Neuronal stem cell (in vitro differentiated cells): ENCODE data around the gene IFT88.

Experiments used
- DNase-seq: peaks from one replicate; pipeline ENCODE4 v3.0.0-alpha.2; 2013; ENCODE audit warnings: low spot score
- H2AFZ ChIP-seq: one replicate; pipeline ENCODE4 v1.6.1; 2013; ENCODE audit warnings: mild to moderate bottlenecking, low read length, inconsistent platforms
- H2AK5ac ChIP-seq: 2 replicates; pipeline ENCODE4 v1.6.1; 2013; ENCODE audit warnings: low read depth, mild to moderate bottlenecking, inconsistent platforms, low read length, moderate library complexity, mixed read lengths
- H2BK120ac ChIP-seq: 2 replicates; pipeline ENCODE4 v1.6.1; 2013; ENCODE audit warnings: low read depth, mild to moderate bottlenecking, inconsistent platforms, low read length, moderate library complexity, mixed read lengths
- H2BK12ac ChIP-seq: one replicate; pipeline ENCODE4 v1.6.1; 2013; ENCODE audit warnings: low read length, inconsistent platforms
- H2BK15ac ChIP-seq: 2 replicates; pipeline ENCODE4 v1.6.1; 2013; ENCODE audit warnings: mild to moderate bottlenecking, low read length, inconsistent platforms, mixed read lengths
- H2BK5ac ChIP-seq: one replicate; pipeline ENCODE4 v1.6.1; 2013; ENCODE audit warnings: inconsistent platforms, mild to moderate bottlenecking, low read length, moderate library complexity
- H3K14ac ChIP-seq: one replicate; pipeline ENCODE4 v1.6.1; 2013; ENCODE audit warnings: low read length, inconsistent platforms
- H3K18ac ChIP-seq: 2 replicates; pipeline ENCODE4 v1.6.1; 2013; ENCODE audit warnings: low read length, inconsistent platforms
- H3K23ac ChIP-seq: 2 replicates; pipeline ENCODE4 v1.6.1; 2013; ENCODE audit warnings: low read depth, mild to moderate bottlenecking, mixed read lengths, low read length, inconsistent platforms; ENCODE audit not compliant: poor library complexity
- H3K27ac ChIP-seq: replicated peaks from 3 replicates; pipeline ENCODE4 v1.5.1; 2013; ENCODE audit warnings: low read length, inconsistent platforms
- H3K27me3 ChIP-seq, 3 experiments: 2 replicates each; pipeline ENCODE4 v1.6.1; 2013; ENCODE audit warnings: low read length in 3 of 3, mild to moderate bottlenecking in 2 of 3, inconsistent platforms in 1 of 3, low read depth in 1 of 3, mixed read lengths in 1 of 3, moderate library complexity in 1 of 3; ENCODE audit not compliant: control insufficient read depth in 3 of 3, insufficient read depth in 3 of 3
- H3K36me3 ChIP-seq, 2 donors: replicated peaks in 1 of 2; 2 replicates each; pipeline ENCODE4 v1.6.1; 2013; ENCODE audit warnings: low read length in 2 of 2; ENCODE audit not compliant: control insufficient read depth in 2 of 2, insufficient read depth in 2 of 2
- H3K4ac ChIP-seq: 2 replicates; pipeline ENCODE4 v1.6.1; 2013; ENCODE audit warnings: inconsistent platforms, mild to moderate bottlenecking, low read length, moderate library complexity
- H3K4me1 ChIP-seq, 2 donors: 1 replicate in 1 of 2; 2 replicates in 1 of 2; pipeline ENCODE4 v1.6.1; 2013; ENCODE audit warnings: low read length in 2 of 2, low read depth in 1 of 2; ENCODE audit not compliant: control insufficient read depth in 2 of 2, insufficient read depth in 1 of 2
- H3K4me2 ChIP-seq: one replicate; pipeline ENCODE4 v1.6.1; 2013; ENCODE audit warnings: mild to moderate bottlenecking, low read length, inconsistent platforms; ENCODE audit not compliant: insufficient read depth, poor library complexity, severe bottlenecking
- H3K4me3 ChIP-seq, 2 donors: 2 replicates each; pipeline ENCODE4 v1.5.1; 2013; ENCODE audit warnings: low read length in 2 of 2, mild to moderate bottlenecking in 2 of 2, inconsistent platforms in 1 of 2, moderate library complexity in 1 of 2
- H3K79me1 ChIP-seq: one replicate; pipeline ENCODE4 v1.6.1; 2013; ENCODE audit warnings: low read depth, mild to moderate bottlenecking, inconsistent platforms, low read length, moderate library complexity
- H3K9ac ChIP-seq: one replicate; pipeline ENCODE4 v1.6.1; 2013; ENCODE audit warnings: mild to moderate bottlenecking, low read depth, low read length, inconsistent platforms; ENCODE audit not compliant: poor library complexity
- H3K9me3 ChIP-seq, 2 donors: replicated peaks in 1 of 2; 2 replicates each; pipeline versions ENCODE3 to v1.6.1; 2013; ENCODE audit warnings: low read length in 2 of 2, mild to moderate bottlenecking in 2 of 2, inconsistent platforms in 1 of 2, low read depth in 1 of 2, mixed read lengths in 1 of 2, moderate library complexity in 1 of 2; ENCODE audit not compliant: control insufficient read depth in 2 of 2, insufficient read depth in 1 of 2
- H4K8ac ChIP-seq: one replicate; pipeline ENCODE4 v1.6.1; 2013; ENCODE audit warnings: low read depth, mild to moderate bottlenecking, inconsistent platforms, low read length, moderate library complexity
- H4K91ac ChIP-seq: one replicate; pipeline ENCODE4 v1.6.1; 2013; ENCODE audit warnings: low read length, low read depth, mild to moderate bottlenecking, inconsistent platforms; ENCODE audit not compliant: poor library complexity
- WGBS, 2 donors: extraction: QIAGEN DNeasy Blood & Tissue Kit; methylation state at CpG; one replicate each; pipeline ENCODE4 v1.1.7; 2013; ENCODE audit warnings: missing lambda C conversion rate in 2 of 2, mixed read lengths in 1 of 2; ENCODE audit not compliant: insufficient read length in 2 of 2, insufficient replicate concordance in 1 of 2; ENCODE audit errors: extremely low coverage in 2 of 2; 5-methylcytosine and 5-hydroxymethylcytosine counted together

The IFT88 gene

DNA sequence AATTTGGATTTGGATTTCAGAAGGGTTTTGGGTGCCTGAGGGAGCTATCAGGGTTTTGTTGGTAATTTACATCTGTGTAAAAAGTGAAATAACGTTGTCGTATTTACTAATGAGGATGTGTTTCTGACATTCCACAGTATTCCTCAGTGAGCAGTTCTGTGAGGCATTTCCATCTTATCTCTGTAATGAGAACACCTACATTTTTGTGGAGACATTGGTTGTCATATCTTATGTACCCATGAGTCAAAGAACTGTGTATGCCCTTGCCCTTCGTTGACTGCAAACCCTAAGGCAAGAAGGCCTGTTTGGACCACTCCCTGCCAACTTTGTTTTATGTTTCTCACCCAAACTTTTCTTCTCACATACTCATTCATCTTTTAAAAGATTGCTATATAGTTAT, 122.3 kb downstream of the IFT88 start:
- Histone ChIP-seq H2BK120ac (no peak overlapping the region), H2AK5ac (no peak overlapping the region), H3K14ac (no peak overlapping the region), H2BK15ac (no peak overlapping the region), H3K27me3 (no peaks in the 10 kb centered on the region), H3K4me1 (peaks cover 3 to 9% of the 10 kb centered on the region in 2 donors), H3K36me3 (no peaks in the 10 kb centered on the region), H2BK12ac (no peak overlapping the region), H3K27ac (no peak overlapping the region), H4K91ac (no peak overlapping the region), H3K4ac (no peak overlapping the region), H4K8ac (no peak overlapping the region), H3K4me3 (no peak overlapping the region), H3K4me2 (no peak overlapping the region), H3K9me3 (no peaks in the 10 kb centered on the region), H3K23ac (no peak overlapping the region), H3K79me1 (no peaks in the 10 kb centered on the region), H2BK5ac (no peak overlapping the region), H3K18ac (no peak overlapping the region), H3K9ac (no peak overlapping the region), H2AFZ (no peak overlapping the region)
- no CpG with 5 or more reads among the region's 3 CpGs for WGBS, 2 donors
- no peak for DNase-seq

DNA sequence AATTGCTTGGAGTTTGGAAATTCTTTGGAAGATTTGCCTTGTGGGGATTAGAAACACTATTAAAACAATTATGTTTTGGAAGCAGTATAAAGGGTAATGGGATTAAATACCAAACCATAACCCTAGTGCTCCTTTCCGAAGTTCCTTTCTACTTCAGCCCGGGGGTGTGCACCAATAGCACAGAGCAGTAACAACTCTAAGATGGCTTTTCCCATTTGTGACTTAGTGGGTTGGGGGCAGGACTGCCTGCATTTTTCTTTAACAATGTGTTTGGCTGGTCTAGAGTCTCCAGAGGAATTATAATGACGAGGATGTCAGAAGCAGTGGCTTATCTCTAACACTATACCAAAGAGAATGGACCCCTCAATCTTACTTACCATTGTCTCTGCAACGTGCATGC, 124.7 kb downstream of the IFT88 start:
- no CpG with 5 or more reads among the region's 4 CpGs for WGBS, 2 donors
- Histone ChIP-seq H3K4me3 (no peak overlapping the region), H3K27ac (no peak overlapping the region)

DNA sequence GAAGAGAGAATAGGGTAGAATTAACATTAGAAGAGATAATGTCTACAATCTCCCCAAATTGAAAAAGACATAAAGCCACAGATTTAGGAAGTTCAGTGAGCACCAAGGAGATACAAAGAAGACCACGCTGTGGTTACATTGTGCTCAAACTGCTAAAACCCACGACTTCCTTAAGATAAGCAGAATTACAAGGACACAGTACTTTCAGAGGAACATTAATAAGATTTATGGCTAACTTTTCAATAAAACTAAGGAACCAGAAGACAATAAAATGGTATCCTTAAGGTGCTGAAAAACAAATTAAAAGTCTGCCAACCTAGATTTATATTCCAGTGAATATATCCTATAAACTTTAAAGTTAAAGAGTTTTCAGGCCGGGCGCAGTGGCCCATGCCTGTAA, 129.1 kb downstream of the IFT88 start:
- H2BK15ac ChIP-seq: no peak overlapping the region

More for the DNA sequence above, 124.7 kb downstream of the IFT88 start:
- H3K23ac ChIP-seq: no peak overlapping the region
- no peak overlapping the region for H2BK12ac ChIP-seq
- no peak overlapping the region for H3K4ac ChIP-seq
- no peak overlapping the region for H2BK5ac ChIP-seq
- no peak overlapping the region for H3K4me2 ChIP-seq
- H3K79me1 ChIP-seq: no peaks in the 10 kb centered on the region
- H4K8ac ChIP-seq: no peak overlapping the region
- H3K9ac ChIP-seq: no peak overlapping the region
- H3K14ac ChIP-seq: no peak overlapping the region
- H2BK120ac ChIP-seq: no peak overlapping the region
- no peak overlapping the region for H3K18ac ChIP-seq
- no peak for DNase-seq
- H2BK15ac ChIP-seq: no peak overlapping the region
- no peak overlapping the region for H4K91ac ChIP-seq
- no peaks in the 10 kb centered on the region for H3K9me3 ChIP-seq
- H3K36me3 ChIP-seq: no peaks in the 10 kb centered on the region
- peaks cover 3 to 4% of the 10 kb centered on the region in 2 donors for H3K4me1 ChIP-seq
- no peak overlapping the region for H2AK5ac ChIP-seq
- H3K27me3 ChIP-seq: no peaks in the 10 kb centered on the region
- no peak overlapping the region for H2AFZ ChIP-seq

DNA sequence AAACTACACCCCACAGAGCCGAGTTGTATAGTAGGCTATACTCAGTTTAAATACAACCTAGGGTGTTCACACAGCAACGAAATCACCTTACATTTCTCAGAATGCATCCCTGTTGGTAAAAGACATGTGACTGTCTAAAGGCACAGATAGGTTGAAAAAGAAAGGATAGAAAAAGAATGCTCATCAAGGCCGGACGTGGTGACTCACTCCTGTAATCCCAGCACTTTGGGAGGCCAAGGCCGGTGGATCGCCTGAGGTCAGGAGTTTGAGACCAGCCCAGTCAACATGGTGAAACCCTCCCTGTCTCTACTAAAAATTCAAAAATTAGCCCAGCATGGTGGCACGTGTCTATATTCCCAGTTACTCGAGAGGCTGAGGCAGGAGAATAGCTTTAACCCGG, 132.8 kb downstream of the IFT88 start:
- no peak for DNase-seq
- Histone ChIP-seq H3K9ac (no peak overlapping the region), H4K91ac (no peak overlapping the region), H3K4ac (no peak overlapping the region), H3K27ac (no peak overlapping the region), H3K27me3 (peaks cover 0 to 4% (median 0%) of the 10 kb centered on the region in 3 experiments), H3K36me3 (no peaks in the 10 kb centered on the region), H2BK15ac (no peak overlapping the region), H3K4me3 (no peak overlapping the region), H2BK120ac (no peak overlapping the region), H2BK5ac (no peak overlapping the region), H3K14ac (no peak overlapping the region), H2AFZ (no peak overlapping the region), H3K9me3 (no peaks in the 10 kb centered on the region), H3K4me2 (no peak overlapping the region), H3K4me1 (peaks cover 0 to 4% of the 10 kb centered on the region in 2 donors), H3K79me1 (no peaks in the 10 kb centered on the region), H2AK5ac (no peak overlapping the region), H2BK12ac (no peak overlapping the region), H3K18ac (no peak overlapping the region), H3K23ac (no peak overlapping the region), H4K8ac (no peak overlapping the region)
- WGBS, 2 donors: no CpG with 5 or more reads among the region's 9 CpGs

More for the DNA sequence above, 129.1 kb downstream of the IFT88 start:
- Histone ChIP-seq H4K8ac (no peak overlapping the region), H2BK12ac (no peak overlapping the region), H3K18ac (no peak overlapping the region), H3K23ac (no peak overlapping the region), H3K36me3 (no peaks in the 10 kb centered on the region), H2BK120ac (no peak overlapping the region), H2AFZ (no peak overlapping the region), H3K4me1 (no peaks in the 10 kb centered on the region), H3K9me3 (no peaks in the 10 kb centered on the region), H2AK5ac (no peak overlapping the region), H4K91ac (no peak overlapping the region), H2BK5ac (no peak overlapping the region), H3K14ac (no peak overlapping the region), H3K4me3 (no peak overlapping the region), H3K79me1 (no peaks in the 10 kb centered on the region), H3K27ac (no peak overlapping the region), H3K27me3 (no peaks in the 10 kb centered on the region), H3K4me2 (no peak overlapping the region), H3K4ac (no peak overlapping the region), H3K9ac (no peak overlapping the region)
- no CpG with 5 or more reads among the region's 4 CpGs for WGBS, 2 donors
- DNase-seq: no peak
